Measurements from ENCODE around the gene CA12.
"Not testable (repeated sequence)": the region's sequence is repeated elsewhere in the genome, so short reads cannot be mapped to it uniquely, and the experiment has no call there.

The CA12 gene

GRCh38 chr15:63381301-63382204 lies at the start of gene CA12:
Gene CA12, minus strand, starts transcription at chr15:63381846. Its CDS starts 126 bp downstream, at chr15:63381720.
- DNase-seq (ENCODE audit: low read depth): peak; percentile 49

GRCh38 chr15:63430766-63431451 lies 49.3 kb upstream of the CA12 start:
- DNase-seq (ENCODE audit: low read depth): no peak

- DNase-seq (ENCODE audit: low read depth): no peak
Measured at GRCh38 chr15:63426552-63426951, 44.9 kb upstream of the CA12 start.

- no peak for DNase-seq (ENCODE audit: low read depth)
Measured at GRCh38 chr15:63425426-63425985, 43.9 kb upstream of the CA12 start.

- DNase-seq (ENCODE audit: low read depth): no peak
Measured at GRCh38 chr15:63422891-63423590, 41.4 kb upstream of the CA12 start.

GRCh38 chr15:63421433-63421832 lies 39.8 kb upstream of the CA12 start:
- no peak for DNase-seq (ENCODE audit: low read depth)

GRCh38 chr15:63420333-63420747 lies 38.7 kb upstream of the CA12 start:
- DNase-seq (ENCODE audit: low read depth): peak; percentile 36

GRCh38 chr15:63418811-63419210 lies 37.2 kb upstream of the CA12 start:
- DNase-seq (ENCODE audit: low read depth): no peak

- no peak for DNase-seq (ENCODE audit: low read depth)
Measured at GRCh38 chr15:63417721-63418120, 36.1 kb upstream of the CA12 start.

GRCh38 chr15:63417274-63417673 lies 35.6 kb upstream of the CA12 start:
- not testable (repeated sequence) for DNase-seq (ENCODE audit: low read depth)

GRCh38 chr15:63414474-63415120 lies 33.0 kb upstream of the CA12 start:
- DNase-seq (ENCODE audit: low read depth): no peak

- no peak for DNase-seq (ENCODE audit: low read depth)
Measured at GRCh38 chr15:63412551-63412950, 30.9 kb upstream of the CA12 start.

- DNase-seq (ENCODE audit: low read depth): no peak
Measured at GRCh38 chr15:63411866-63412265, 30.2 kb upstream of the CA12 start.

GRCh38 chr15:63409179-63409578 lies 27.5 kb upstream of the CA12 start:
- DNase-seq (ENCODE audit: low read depth): no peak

- DNase-seq (ENCODE audit: low read depth): no peak
Measured at GRCh38 chr15:63408524-63408923, 26.9 kb upstream of the CA12 start.

- DNase-seq (ENCODE audit: low read depth): no peak
Measured at GRCh38 chr15:63407612-63408011, 26.0 kb upstream of the CA12 start.

GRCh38 chr15:63405683-63406390 lies 24.2 kb upstream of the CA12 start:
- no peak for DNase-seq (ENCODE audit: low read depth)

GRCh38 chr15:63405159-63405558 lies 23.5 kb upstream of the CA12 start:
- DNase-seq (ENCODE audit: low read depth): no peak

- peak; percentile 37 for DNase-seq (ENCODE audit: low read depth)
Measured at GRCh38 chr15:63403254-63403945, 21.8 kb upstream of the CA12 start.

GRCh38 chr15:63402498-63403253 lies 21.0 kb upstream of the CA12 start:
- peak; percentile 65 for DNase-seq (ENCODE audit: low read depth)

All from ELR (cell line).